NCI-H748 (cell line): ENCODE results near the gene PKD2.
"Not testable (repeated sequence)": the region's sequence is repeated elsewhere in the genome, so short reads cannot be mapped to it uniquely, and the experiment has no call there.

Experiments
- DNase-seq: peaks from one replicate; lab custom pipeline; 2025; ENCODE audit not compliant: unreplicated experiment; lab: John Stamatoyannopoulos, UW

The PKD2 gene

GRCh38 chr4:88109123-88109881 lies 101.9 kb downstream of the PKD2 start:
- DNase-seq = no peak

- no peak for DNase-seq
Measured at GRCh38 chr4:88110826-88111225, 103.4 kb downstream of the PKD2 start.

- DNase-seq = no peak
Measured at GRCh38 chr4:88112856-88113255, 105.4 kb downstream of the PKD2 start.

GRCh38 chr4:88115587-88115986 lies 108.2 kb downstream of the PKD2 start:
- no peak for DNase-seq

GRCh38 chr4:88119943-88120342 lies 112.5 kb downstream of the PKD2 start:
- no peak for DNase-seq

GRCh38 chr4:88122260-88122659 lies 114.8 kb downstream of the PKD2 start:
- DNase-seq = not testable (repeated sequence)
